ENCODE results near the gene RHOBTB3.

Gene RHOBTB3

GRCh38 chr5:95770830-95771708 lies 39.9 kb downstream of the RHOBTB3 start:
- no peak for DNase-seq

- DNase-seq: no peak
Observed at GRCh38 chr5:95771892-95772291, 40.8 kb downstream of the RHOBTB3 start.

GRCh38 chr5:95773335-95774059 lies 42.4 kb downstream of the RHOBTB3 start:
- DNase-seq: no peak

GRCh38 chr5:95777441-95777840 lies 46.3 kb downstream of the RHOBTB3 start:
- no peak for DNase-seq

GRCh38 chr5:95778713-95779436 lies 47.7 kb downstream of the RHOBTB3 start:
- no peak for DNase-seq

- no peak for DNase-seq
Observed at GRCh38 chr5:95779611-95780010, 48.5 kb downstream of the RHOBTB3 start.

- DNase-seq: no peak
Observed at GRCh38 chr5:95780597-95780996, 49.5 kb downstream of the RHOBTB3 start.

GRCh38 chr5:95781101-95781583 lies 50.0 kb downstream of the RHOBTB3 start:
- DNase-seq: peak; percentile 86

- DNase-seq: no peak
Observed at GRCh38 chr5:95782181-95782580, 51.0 kb downstream of the RHOBTB3 start.

GRCh38 chr5:95783661-95784060 lies 52.5 kb downstream of the RHOBTB3 start:
- no peak for DNase-seq

GRCh38 chr5:95784514-95785302 lies 53.6 kb downstream of the RHOBTB3 start:
- DNase-seq: no peak

GRCh38 chr5:95786821-95787418 lies 55.8 kb downstream of the RHOBTB3 start:
- DNase-seq: peak; percentile 5

GRCh38 chr5:95788493-95788892 lies 57.4 kb downstream of the RHOBTB3 start:
- DNase-seq: peak; percentile 29

- DNase-seq: peak; percentile 96
Observed at GRCh38 chr5:95791751-95792150, 60.6 kb downstream of the RHOBTB3 start.

- DNase-seq: peak; percentile 35
Observed at GRCh38 chr5:95794070-95794516, 63.0 kb downstream of the RHOBTB3 start.

GRCh38 chr5:95797301-95797700 lies 66.2 kb downstream of the RHOBTB3 start:
- DNase-seq: no peak

- DNase-seq: no peak
Observed at GRCh38 chr5:95798048-95798447, 66.9 kb downstream of the RHOBTB3 start.

- no peak for DNase-seq
Observed at GRCh38 chr5:95798545-95798944, 67.4 kb downstream of the RHOBTB3 start.

- DNase-seq: no peak
Observed at GRCh38 chr5:95799191-95799835, 68.2 kb downstream of the RHOBTB3 start.

- no peak for DNase-seq
Observed at GRCh38 chr5:95800553-95800952, 69.4 kb downstream of the RHOBTB3 start.

GRCh38 chr5:95801532-95801931 lies 70.4 kb downstream of the RHOBTB3 start:
- no peak for DNase-seq

Data from islet precursor cell (in vitro differentiated cells).